ENCODE results near the gene NPC2.

The NPC2 gene

GRCh38 chr14:74478996-74479635 lies 14.0 kb downstream of the NPC2 start:
- no peak overlapping the region for H3K4me3 ChIP-seq (ENCODE audit: low read depth, low read length)
- H3K27me3 ChIP-seq (ENCODE audit: insufficient read depth, low read depth, severe bottlenecking): no peaks in the 10 kb centered on the region
- peak; percentile 49 for DNase-seq
- H3K36me3 ChIP-seq: 0 out of 2 replicates have a peak, but pooled peaks cover 3% of the 10 kb centered on the region
- peak; percentile 90 for TF ChIP-seq CTCF (IDR thresholded peaks at IDR 0.05; ENCODE audit: low read depth, low read length)
- H3K9me3 ChIP-seq (ENCODE audit: severe bottlenecking): no peaks in the 10 kb centered on the region
- H3K27ac ChIP-seq: no peak overlapping the region

DNA sequence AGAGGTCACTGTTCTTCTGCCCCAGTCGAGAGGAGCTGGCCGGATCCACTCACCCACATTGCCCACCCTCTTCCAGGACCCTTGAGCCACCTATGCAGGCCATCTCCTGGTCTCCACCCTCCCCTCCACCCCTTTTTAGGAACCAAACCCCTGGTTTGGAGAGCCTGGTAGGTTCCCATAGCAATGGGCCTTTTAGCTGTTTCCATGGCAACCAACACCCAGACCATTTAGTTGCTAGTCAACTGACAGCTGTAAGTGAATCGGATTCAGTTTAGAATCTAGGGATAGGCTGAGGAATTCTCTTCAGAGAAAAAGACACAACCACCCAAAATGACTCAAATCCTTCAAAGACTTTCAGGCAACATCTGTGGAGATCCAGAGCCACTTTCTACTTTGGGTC lies 16.5 kb downstream of the NPC2 start:
- H3K27me3 ChIP-seq (ENCODE audit: insufficient read depth, low read depth, severe bottlenecking): no peaks in the 10 kb centered on the region

GRCh38 chr14:74476107-74476506 lies 17.0 kb downstream of the NPC2 start:
- no peak overlapping the region for H3K4me3 ChIP-seq (ENCODE audit: low read depth, low read length)
- no peaks in the 10 kb centered on the region for H3K36me3 ChIP-seq
- peak overlapping the region; percentile 82 for H3K27ac ChIP-seq
- no peak for TF ChIP-seq CTCF (IDR thresholded peaks at IDR 0.05; ENCODE audit: low read depth, low read length)
- no peaks in the 10 kb centered on the region for H3K27me3 ChIP-seq (ENCODE audit: insufficient read depth, low read depth, severe bottlenecking)
- peak; percentile 41 for DNase-seq
- no peaks in the 10 kb centered on the region for H3K9me3 ChIP-seq (ENCODE audit: severe bottlenecking)

More for the DNA sequence above, 16.5 kb downstream of the NPC2 start:
- Histone ChIP-seq H3K36me3 (no peaks in the 10 kb centered on the region), H3K4me3 (ENCODE audit: low read depth, low read length) (no peak overlapping the region), H3K9me3 (ENCODE audit: severe bottlenecking) (no peaks in the 10 kb centered on the region), H3K27ac (peak overlapping the region; percentile 82)
- no peak for DNase-seq
- TF ChIP-seq CTCF (IDR thresholded peaks at IDR 0.05; ENCODE audit: low read depth, low read length): no peak

DNA sequence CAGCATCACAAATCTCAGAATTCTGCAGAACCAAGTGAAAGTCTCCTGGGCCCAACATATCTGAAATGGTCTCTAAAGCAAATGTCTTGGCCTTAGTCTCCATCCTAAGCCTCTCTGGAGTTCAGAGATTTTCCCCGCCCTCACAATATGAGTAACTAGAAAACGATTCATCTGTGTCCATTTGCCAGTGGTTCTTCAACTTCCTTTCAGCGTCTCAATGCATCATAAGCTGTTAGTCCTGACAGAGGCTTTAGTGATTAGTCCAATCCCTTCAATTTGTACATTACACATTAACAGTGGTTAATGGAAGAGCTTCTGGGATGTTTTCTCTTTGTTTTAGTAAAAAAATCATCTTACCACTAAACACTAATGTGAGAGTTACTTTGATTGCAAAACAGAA lies 17.4 kb downstream of the NPC2 start:
- no peaks in the 10 kb centered on the region for H3K9me3 ChIP-seq (ENCODE audit: severe bottlenecking)
- no peaks in the 10 kb centered on the region for H3K27me3 ChIP-seq (ENCODE audit: insufficient read depth, low read depth, severe bottlenecking)
- TF ChIP-seq CTCF (IDR thresholded peaks at IDR 0.05; ENCODE audit: low read depth, low read length): no peak
- H3K36me3 ChIP-seq: no peaks in the 10 kb centered on the region
- H3K4me3 ChIP-seq (ENCODE audit: low read depth, low read length): no peak overlapping the region
- peak overlapping the region; percentile 82 for H3K27ac ChIP-seq
- DNase-seq: peak; percentile 45

- DNase-seq: peak; percentile 89
- Histone ChIP-seq H3K4me3 (ENCODE audit: low read depth, low read length) (no peak overlapping the region), H3K27me3 (ENCODE audit: insufficient read depth, low read depth, severe bottlenecking) (no peaks in the 10 kb centered on the region), H3K9me3 (ENCODE audit: severe bottlenecking) (no peaks in the 10 kb centered on the region), H3K27ac (peak overlapping the region; percentile 82), H3K36me3 (no peaks in the 10 kb centered on the region)
- TF ChIP-seq CTCF (IDR thresholded peaks at IDR 0.05; ENCODE audit: low read depth, low read length): no peak
Measured at GRCh38 chr14:74474376-74474775, 18.7 kb downstream of the NPC2 start.

GRCh38 chr14:74472601-74473000 lies 20.5 kb downstream of the NPC2 start:
- Histone ChIP-seq H3K4me3 (ENCODE audit: low read depth, low read length) (no peak overlapping the region), H3K27me3 (ENCODE audit: insufficient read depth, low read depth, severe bottlenecking) (no peaks in the 10 kb centered on the region), H3K36me3 (no peaks in the 10 kb centered on the region), H3K9me3 (ENCODE audit: severe bottlenecking) (no peaks in the 10 kb centered on the region), H3K27ac (no peak overlapping the region)
- DNase-seq: no peak
- no peak for TF ChIP-seq CTCF (IDR thresholded peaks at IDR 0.05; ENCODE audit: low read depth, low read length)

Data from WERI-Rb-1 (cell line).